BJ (cell line): Measurements from ENCODE around the gene PANX1. TPM values are rescaled to one million over a fixed set of nuclear protein-coding genes. Genes with fewer than 3 reads are reported as not detected.
"Not testable (repeated sequence)": the region's sequence is repeated elsewhere in the genome, so short reads cannot be mapped to it uniquely, and the experiment has no call there.

ENCODE experiments used
- CTCF ChIA-PET: fragments of 350-600 bp; formaldehyde crosslinking; extraction: SDS; loops from one replicate; lab custom pipeline; 2021; ENCODE audit warnings: antibody characterized with exemption, inconsistent platforms; lab: Yijun Ruan, JAX
- POLR2A ChIA-PET: fragments of 300-600 bp; sonication (Branson Sonifier 250); formaldehyde crosslinking; extraction: SDS; loops from one replicate; lab custom pipeline; 2021; ENCODE audit warnings: antibody characterized with exemption; lab: Charles Lee
- DNase-seq: peaks from one replicate; pipeline ENCODE4 v3.0.0-alpha.2; 2011; ENCODE audit warnings: low read depth
- H3K27me3 ChIP-seq: 2 replicates; pipeline ENCODE4 v1.6.0; 2011; ENCODE audit warnings: low read length; ENCODE audit not compliant: control insufficient read depth, insufficient read depth
- H3K36me3 ChIP-seq: 2 replicates; pipeline ENCODE4 v1.5.1; 2011; ENCODE audit warnings: low read length; ENCODE audit not compliant: control insufficient read depth, insufficient read depth
- H3K4me3 ChIP-seq: 2 replicates; pipeline ENCODE4 v1.5.1; 2011; ENCODE audit warnings: low read depth, mild to moderate bottlenecking, control low read depth, low read length
- polyA plus RNA-seq: library from polyadenylated mRNA; depleted of rRNA; stranded (reverse); fragments of >200 nt; gene quantifications from 2 replicates; pipeline ENCODE4 v1.2.3, GENCODE V29; 2011
- TF ChIP-seq, protein P1 (sequence below): IDR thresholded peaks from 2 replicates; pipeline ENCODE4 v1.5.1; 2011; ENCODE audit warnings: low read depth, mild to moderate bottlenecking, control low read depth, inconsistent platforms, low read length, moderate library complexity; ENCODE audit not compliant: insufficient read depth

PANX1 gene
- polyA plus RNA-seq, 1 experiment = 30.1 TPM

DNA sequence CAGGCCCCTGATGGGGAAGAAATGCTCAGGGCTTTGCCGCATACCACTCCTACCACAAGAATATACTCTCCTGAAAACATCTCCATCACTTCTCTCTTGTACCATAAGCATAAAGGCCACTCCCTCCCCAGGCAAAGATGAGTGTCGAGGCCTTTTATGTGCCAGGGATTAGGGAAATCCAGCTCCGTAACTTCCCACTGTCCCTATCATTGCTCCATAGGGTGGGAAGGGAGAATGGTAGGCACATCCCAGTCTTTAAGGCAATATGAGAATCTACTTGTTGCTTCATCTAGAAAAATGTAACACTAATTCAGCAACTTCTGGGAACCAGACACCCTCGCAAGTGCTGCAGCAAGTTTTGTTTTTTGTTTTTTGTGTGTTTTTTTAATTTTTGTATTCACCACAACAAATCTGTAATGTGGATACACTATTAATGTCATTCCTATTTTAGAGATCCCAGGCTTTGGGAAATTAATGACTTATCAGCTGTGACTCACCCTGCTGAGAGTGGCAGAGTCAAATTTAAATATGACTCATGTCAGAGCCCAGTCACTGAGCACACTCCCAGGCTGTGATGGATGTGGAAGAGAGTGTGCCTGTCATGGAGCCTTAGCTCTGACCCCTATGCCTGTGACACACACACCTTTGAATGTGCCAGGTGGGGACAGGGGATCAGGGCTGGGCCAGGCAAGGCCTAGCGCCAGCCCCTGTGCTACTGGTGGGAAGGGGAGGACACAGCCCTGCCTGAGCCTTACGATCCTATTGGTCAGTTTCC lies 23.4 kb downstream of the PANX1 start:
- TF ChIP-seq, protein P1, sequence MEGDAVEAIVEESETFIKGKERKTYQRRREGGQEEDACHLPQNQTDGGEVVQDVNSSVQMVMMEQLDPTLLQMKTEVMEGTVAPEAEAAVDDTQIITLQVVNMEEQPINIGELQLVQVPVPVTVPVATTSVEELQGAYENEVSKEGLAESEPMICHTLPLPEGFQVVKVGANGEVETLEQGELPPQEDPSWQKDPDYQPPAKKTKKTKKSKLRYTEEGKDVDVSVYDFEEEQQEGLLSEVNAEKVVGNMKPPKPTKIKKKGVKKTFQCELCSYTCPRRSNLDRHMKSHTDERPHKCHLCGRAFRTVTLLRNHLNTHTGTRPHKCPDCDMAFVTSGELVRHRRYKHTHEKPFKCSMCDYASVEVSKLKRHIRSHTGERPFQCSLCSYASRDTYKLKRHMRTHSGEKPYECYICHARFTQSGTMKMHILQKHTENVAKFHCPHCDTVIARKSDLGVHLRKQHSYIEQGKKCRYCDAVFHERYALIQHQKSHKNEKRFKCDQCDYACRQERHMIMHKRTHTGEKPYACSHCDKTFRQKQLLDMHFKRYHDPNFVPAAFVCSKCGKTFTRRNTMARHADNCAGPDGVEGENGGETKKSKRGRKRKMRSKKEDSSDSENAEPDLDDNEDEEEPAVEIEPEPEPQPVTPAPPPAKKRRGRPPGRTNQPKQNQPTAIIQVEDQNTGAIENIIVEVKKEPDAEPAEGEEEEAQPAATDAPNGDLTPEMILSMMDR = no peak
- Histone ChIP-seq H3K27me3 (no peaks in the 10 kb centered on the region), H3K4me3 (no peak overlapping the region), H3K36me3 (no peaks in the 10 kb centered on the region)
- ChIA-PET POLR2A (no interaction called here), CTCF (interaction anchor here (0.9 to 1.4 kb wide), 4 partner anchors 19 to 26 kb away, joined by 3 read pairs; no protein-coding TSS in a partner anchor)
- DNase-seq = peak; percentile 52

DNA sequence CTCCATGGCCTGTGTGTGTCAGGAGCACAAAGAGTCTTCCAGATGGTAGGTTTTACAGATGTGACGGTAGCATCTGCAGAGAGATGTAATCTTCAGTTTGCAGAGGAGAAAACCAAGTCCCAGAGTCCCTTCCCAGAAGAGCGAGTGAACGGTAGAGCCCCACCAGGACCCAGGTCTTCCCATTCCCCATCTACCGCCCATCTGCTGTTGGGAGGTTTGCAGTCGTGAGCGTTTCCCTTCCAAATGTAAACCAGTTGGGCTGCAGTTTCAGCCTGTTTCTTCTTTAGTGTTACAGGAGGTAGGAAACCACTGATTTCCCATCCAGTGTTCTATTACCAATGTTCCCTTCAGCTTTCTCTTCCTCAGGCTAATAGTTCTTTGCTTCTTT lies 24.0 kb downstream of the PANX1 start:
- ChIA-PET POLR2A (no interaction called here), CTCF (interaction anchor here (0.9 to 1.3 kb wide), 3 partner anchors 19 to 25 kb away, joined by 3 read pairs; no protein-coding TSS in a partner anchor)
- TF ChIP-seq, protein P1 = no peak
- Histone ChIP-seq H3K36me3 (no peaks in the 10 kb centered on the region), H3K4me3 (no peak overlapping the region), H3K27me3 (no peaks in the 10 kb centered on the region)
- no peak for DNase-seq

DNA sequence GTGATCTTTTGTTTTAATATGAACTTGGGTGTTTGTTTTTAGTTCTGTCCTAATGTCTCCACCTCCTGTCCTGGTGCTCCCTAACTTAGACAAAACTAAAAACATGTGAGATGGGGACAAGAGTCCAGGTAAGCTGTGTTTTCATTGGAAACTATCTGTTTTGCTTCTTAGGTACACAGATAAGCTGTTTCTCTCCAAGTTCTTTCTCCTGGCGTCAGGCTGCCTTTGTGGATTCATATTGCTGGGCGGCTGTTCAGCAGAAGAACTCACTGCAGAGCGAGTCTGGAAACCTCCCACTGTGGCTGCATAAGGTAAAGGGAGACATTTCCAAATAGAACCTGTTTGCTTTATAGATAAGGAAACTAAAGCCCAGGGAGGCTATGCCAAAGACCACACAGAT lies 24.7 kb downstream of the PANX1 start:
- Histone ChIP-seq H3K4me3 (no peak overlapping the region), H3K27me3 (no peaks in the 10 kb centered on the region), H3K36me3 (no peaks in the 10 kb centered on the region)
- DNase-seq = no peak
- CTCF ChIA-PET = interaction anchor here (1.3 kb wide), 1 partner anchor 18 kb away, joined by 3 read pairs; no protein-coding TSS in a partner anchor
- POLR2A ChIA-PET = no interaction called here
- TF ChIP-seq, protein P1 = no peak

DNA sequence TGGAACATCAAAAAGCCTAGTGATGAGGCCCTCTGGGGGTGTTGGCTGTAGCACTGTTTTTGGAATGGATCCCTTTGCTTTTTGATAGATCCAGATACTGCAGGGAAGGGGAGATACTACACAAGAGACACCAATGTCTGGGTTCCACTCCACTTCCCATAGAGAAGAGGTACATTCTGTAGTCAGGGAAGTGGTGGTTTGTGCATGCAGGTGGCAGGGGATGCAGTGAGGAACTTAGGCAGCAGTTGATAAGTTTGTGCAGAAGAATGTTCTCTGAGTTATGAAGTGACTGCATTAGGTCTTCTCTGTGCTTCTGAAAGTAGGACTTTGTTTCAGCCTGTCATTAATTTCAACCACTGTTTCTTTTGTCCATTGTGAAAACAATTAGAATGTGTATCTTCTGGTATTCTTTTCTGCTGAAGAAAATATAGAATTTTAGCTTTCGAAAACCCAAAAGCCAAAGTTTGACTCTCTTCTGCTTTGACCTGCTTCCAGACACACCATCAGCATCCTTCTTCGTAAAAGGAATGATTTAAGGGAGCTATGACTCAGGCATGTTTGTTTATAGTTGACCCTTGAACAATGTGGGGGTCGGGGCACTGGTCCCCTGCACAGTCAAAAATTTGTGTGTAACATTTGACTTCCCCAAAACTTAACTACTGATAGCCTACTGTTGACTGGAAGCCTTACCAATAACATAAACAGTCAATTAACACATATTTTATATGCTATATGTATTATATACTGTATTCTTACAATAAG lies 25.6 kb downstream of the PANX1 start:
- ChIA-PET POLR2A (no interaction called here), CTCF (no interaction called here)
- TF ChIP-seq, protein P1 = no peak
- H3K27me3 ChIP-seq = no peaks in the 10 kb centered on the region
- DNase-seq = no peak
- H3K4me3 ChIP-seq = no peak overlapping the region
- no peaks in the 10 kb centered on the region for H3K36me3 ChIP-seq

DNA sequence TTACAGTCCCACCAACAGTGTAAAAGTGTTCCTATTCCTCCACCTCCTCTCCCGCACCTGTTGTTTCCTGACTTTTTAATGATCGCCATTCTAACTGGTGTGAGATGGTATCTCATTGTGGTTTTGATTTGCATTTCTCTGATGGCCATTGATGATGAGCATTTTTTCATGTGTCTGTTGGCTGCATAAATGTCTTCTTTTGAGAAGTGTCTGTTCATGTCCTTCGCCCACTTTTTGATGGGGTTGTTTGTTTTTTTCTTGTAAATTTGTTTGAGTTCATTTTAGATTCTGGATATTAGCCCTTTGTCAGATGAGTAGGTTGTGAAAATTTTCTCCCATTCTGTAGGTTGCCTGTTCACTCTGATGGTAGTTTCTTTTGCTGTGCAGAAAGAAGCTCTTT lies 28.7 kb downstream of the PANX1 start:
- POLR2A ChIA-PET, CTCF ChIA-PET, DNase-seq, H3K36me3 ChIP-seq, H3K27me3 ChIP-seq, H3K4me3 ChIP-seq: not testable (repeated sequence)
